BE2C (cell line): ENCODE measurements around the gene ZNF555.
"Not testable (repeated sequence)": the region's sequence is repeated elsewhere in the genome, so short reads cannot be mapped to it uniquely, and the experiment has no call there.

ENCODE experiments used
- DNase-seq: peaks from one replicate; pipeline ENCODE4 v3.0.0-alpha.2; 2020
- H3K27me3 ChIP-seq: fragments of 250-450 bp; sonication (Bioruptor Pico); 2 replicates; pipeline ENCODE4 v1.5.1; 2020; ENCODE audit warnings: mild to moderate bottlenecking
- H3K36me3 ChIP-seq: fragments of 250-450 bp; sonication (Bioruptor Pico); 2 replicates; pipeline ENCODE4 v1.5.1; 2020; ENCODE audit warnings: mild to moderate bottlenecking
- H3K4me1 ChIP-seq: fragments of 250-450 bp; sonication (Bioruptor Pico); 2 replicates; pipeline ENCODE4 v1.5.1; 2020
- H3K4me3 ChIP-seq: 2 replicates; pipeline ENCODE4 v1.5.1; 2011; ENCODE audit warnings: low read depth, low read length
- H3K9me3 ChIP-seq: fragments of 250-450 bp; sonication (Bioruptor Pico); 2 replicates; pipeline ENCODE4 v1.5.1; 2020
- TF ChIP-seq, protein P1 (sequence below): IDR thresholded peaks from 2 replicates; pipeline ENCODE4 v1.5.1; 2012; ENCODE audit warnings: mild to moderate bottlenecking, low read depth, low read length

ZNF555 gene

GRCh38 chr19:2815191-2815614 lies 26.1 kb upstream of the ZNF555 start:
- DNase-seq, result no peak
- TF ChIP-seq, protein P1, sequence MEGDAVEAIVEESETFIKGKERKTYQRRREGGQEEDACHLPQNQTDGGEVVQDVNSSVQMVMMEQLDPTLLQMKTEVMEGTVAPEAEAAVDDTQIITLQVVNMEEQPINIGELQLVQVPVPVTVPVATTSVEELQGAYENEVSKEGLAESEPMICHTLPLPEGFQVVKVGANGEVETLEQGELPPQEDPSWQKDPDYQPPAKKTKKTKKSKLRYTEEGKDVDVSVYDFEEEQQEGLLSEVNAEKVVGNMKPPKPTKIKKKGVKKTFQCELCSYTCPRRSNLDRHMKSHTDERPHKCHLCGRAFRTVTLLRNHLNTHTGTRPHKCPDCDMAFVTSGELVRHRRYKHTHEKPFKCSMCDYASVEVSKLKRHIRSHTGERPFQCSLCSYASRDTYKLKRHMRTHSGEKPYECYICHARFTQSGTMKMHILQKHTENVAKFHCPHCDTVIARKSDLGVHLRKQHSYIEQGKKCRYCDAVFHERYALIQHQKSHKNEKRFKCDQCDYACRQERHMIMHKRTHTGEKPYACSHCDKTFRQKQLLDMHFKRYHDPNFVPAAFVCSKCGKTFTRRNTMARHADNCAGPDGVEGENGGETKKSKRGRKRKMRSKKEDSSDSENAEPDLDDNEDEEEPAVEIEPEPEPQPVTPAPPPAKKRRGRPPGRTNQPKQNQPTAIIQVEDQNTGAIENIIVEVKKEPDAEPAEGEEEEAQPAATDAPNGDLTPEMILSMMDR, result no peak
- Histone ChIP-seq H3K27me3 (no peaks in the 10 kb centered on the region), H3K9me3 (no peaks in the 10 kb centered on the region), H3K36me3 (peaks cover 32% of the 10 kb centered on the region), H3K4me3 (no peak overlapping the region), H3K4me1 (no peaks in the 10 kb centered on the region)

- no peaks in the 10 kb centered on the region for H3K27me3 ChIP-seq
- no peak for DNase-seq
- TF ChIP-seq, protein P1, result no peak
- H3K4me3 ChIP-seq, result no peak overlapping the region
- no peaks in the 10 kb centered on the region for H3K9me3 ChIP-seq
- no peaks in the 10 kb centered on the region for H3K4me1 ChIP-seq
- H3K36me3 ChIP-seq, result peaks cover 25% of the 10 kb centered on the region
Observed at GRCh38 chr19:2815923-2816322, 25.4 kb upstream of the ZNF555 start.

DNA sequence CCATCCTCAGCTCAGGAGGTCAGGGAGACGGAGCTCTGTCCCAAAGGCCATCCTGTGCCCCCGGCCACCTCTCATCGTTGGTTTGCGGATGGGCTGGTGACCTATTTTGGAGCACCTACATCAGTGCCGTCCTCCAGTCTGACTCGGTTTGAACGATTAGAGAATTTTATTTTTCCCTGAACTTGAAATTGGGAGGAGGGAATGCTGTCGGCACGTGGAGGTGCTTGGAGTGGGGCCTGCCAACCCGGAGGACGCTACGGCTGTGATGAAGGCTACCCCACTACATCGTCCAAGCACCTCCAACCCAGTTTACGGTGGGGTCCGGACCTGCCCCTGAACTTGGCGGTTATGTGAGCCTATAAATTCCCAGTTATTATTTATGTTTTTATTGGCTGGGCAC lies 24.6 kb upstream of the ZNF555 start:
- no peaks in the 10 kb centered on the region for H3K9me3 ChIP-seq
- TF ChIP-seq, protein P1, result no peak
- peaks cover 24% of the 10 kb centered on the region for H3K36me3 ChIP-seq
- no peak overlapping the region for H3K4me3 ChIP-seq
- H3K4me1 ChIP-seq, result no peaks in the 10 kb centered on the region
- no peaks in the 10 kb centered on the region for H3K27me3 ChIP-seq
- DNase-seq, result no peak

DNA sequence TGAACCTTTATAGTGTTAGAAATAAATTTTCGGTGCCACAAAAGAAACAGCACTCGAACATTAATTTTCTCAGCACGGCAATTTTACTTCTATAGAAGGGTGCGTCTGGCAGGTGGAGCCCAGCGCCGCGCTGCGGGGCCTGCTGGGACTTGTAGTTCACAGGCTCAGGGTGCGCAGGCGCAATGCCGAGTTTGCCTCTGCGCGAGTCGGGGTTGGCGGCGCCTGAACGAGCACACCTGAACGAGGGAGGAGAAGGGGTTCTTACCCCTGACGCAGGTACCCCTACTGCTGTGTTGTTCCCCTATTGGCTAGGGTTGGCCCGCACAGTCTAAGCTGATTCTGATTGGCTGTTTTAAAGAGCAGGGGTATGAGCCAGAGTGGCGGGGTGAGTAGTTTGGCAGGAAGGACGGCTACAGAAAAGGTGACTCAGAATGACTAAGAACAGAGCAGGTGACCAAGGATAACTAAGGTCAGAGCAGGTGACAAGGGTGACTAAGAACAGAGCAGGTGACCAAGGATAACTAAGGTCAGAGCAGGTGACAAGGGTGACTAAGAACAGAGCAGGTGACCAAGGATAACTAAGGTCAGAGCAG lies 23.9 kb upstream of the ZNF555 start:
- peaks cover 19% of the 10 kb centered on the region for H3K36me3 ChIP-seq
- not testable (repeated sequence) for H3K9me3 ChIP-seq, H3K4me1 ChIP-seq, DNase-seq, H3K27me3 ChIP-seq, H3K4me3 ChIP-seq

GRCh38 chr19:2819540-2820111 lies 21.6 kb upstream of the ZNF555 start, which contains the start of gene ZNF554:
Gene ZNF554, plus strand, starts transcription at chr19:2819868. Its CDS starts 204 bp downstream, at chr19:2820072.
- peak; percentile 99 for DNase-seq
- H3K36me3 ChIP-seq, result peaks cover 1% of the 10 kb centered on the region; the same call in 1 of the 2 replicates
- H3K4me1 ChIP-seq, result no peaks in the 10 kb centered on the region
- peak within 1 kb of the TSS; percentile 71 for H3K4me3 ChIP-seq
- H3K27me3 ChIP-seq, result no peaks in the 10 kb centered on the region
- TF ChIP-seq, protein P1, result peak; percentile 91
- H3K9me3 ChIP-seq, result no peaks in the 10 kb centered on the region

DNA sequence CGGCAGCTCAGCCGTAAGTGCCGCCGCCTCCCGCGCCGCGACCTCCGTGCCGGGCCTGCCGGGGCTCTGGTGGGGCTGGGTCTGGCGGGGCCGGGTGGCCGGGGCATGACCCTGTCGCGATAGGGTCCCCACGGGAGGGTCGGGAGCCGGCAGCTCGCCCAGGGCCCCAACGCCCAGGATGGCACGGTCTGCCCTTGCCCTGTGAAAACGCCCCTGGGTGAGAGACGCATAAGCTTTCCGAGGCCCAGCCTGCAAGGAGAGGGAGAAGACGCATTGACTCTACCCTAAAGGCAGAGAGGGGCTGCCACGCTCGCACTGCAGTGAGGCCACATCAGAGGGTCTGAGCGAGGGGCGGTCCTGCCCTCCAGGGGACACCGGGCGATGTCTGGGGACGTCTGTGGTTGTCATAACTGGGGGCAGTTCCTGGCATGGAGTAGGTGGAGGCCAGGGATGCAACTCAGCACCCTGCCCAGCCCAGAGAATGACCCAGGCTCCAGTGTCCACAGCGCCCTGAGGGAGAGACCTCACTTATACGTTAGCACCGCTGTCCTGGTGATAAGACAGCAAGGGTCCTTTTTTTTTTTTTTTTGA lies 21.1 kb upstream of the ZNF555 start:
- TF ChIP-seq, protein P1, result no peak
- H3K27me3 ChIP-seq, result no peaks in the 10 kb centered on the region
- no peaks in the 10 kb centered on the region for H3K36me3 ChIP-seq
- H3K4me1 ChIP-seq, result no peaks in the 10 kb centered on the region
- no peak for DNase-seq
- no peaks in the 10 kb centered on the region for H3K9me3 ChIP-seq
- peak overlapping the region; percentile 71 for H3K4me3 ChIP-seq
